ENCODE measurements around the gene TSNAX. TPM values are rescaled to one million over a fixed set of nuclear protein-coding genes. Genes with fewer than 3 reads are reported as not detected.
"Not testable (repeated sequence)": the region's sequence is repeated elsewhere in the genome, so short reads cannot be mapped to it uniquely, and the experiment has no call there.

The TSNAX gene
- total RNA-seq, 6 experiments from 2014 or later, result 52.1 to 64.4 (median 60.1) TPM

DNA sequence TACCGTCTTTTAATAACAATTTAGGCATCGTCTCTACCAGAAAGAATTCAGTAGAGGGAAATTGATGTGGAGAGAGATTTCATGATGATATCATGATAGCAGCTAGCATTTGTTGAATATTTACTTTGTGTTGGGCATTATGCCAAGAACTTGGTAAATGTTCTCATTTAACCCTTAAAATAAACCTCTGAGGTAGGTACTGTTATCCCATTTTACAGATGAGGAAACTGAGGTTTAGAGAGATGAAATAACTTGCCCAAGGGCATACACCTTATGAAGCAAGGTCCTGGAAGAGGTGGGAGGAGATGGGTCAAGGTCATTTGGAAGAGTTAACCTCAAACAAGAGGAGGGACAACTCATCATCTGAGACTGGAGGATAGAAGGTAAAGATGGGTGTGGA, 34.8 kb downstream of the TSNAX start:
- Mint-ChIP-seq H3K4me3 (no peak overlapping the region), H3K27me3 (ENCODE audit: insufficient read depth) (no peaks in the 10 kb centered on the region; the same call in 1 of the 2 replicates), H3K36me3 (ENCODE audit: low read depth) (peaks cover 28% of the 10 kb centered on the region), H3K4me1 (ENCODE audit: low read depth) (peaks cover 9% of the 10 kb centered on the region), H3K27ac (no peak overlapping the region), H3K9me3 (no peaks in the 10 kb centered on the region)
- no peak for DNase-seq
- TF ChIP-seq, protein P1, sequence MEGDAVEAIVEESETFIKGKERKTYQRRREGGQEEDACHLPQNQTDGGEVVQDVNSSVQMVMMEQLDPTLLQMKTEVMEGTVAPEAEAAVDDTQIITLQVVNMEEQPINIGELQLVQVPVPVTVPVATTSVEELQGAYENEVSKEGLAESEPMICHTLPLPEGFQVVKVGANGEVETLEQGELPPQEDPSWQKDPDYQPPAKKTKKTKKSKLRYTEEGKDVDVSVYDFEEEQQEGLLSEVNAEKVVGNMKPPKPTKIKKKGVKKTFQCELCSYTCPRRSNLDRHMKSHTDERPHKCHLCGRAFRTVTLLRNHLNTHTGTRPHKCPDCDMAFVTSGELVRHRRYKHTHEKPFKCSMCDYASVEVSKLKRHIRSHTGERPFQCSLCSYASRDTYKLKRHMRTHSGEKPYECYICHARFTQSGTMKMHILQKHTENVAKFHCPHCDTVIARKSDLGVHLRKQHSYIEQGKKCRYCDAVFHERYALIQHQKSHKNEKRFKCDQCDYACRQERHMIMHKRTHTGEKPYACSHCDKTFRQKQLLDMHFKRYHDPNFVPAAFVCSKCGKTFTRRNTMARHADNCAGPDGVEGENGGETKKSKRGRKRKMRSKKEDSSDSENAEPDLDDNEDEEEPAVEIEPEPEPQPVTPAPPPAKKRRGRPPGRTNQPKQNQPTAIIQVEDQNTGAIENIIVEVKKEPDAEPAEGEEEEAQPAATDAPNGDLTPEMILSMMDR (IDR thresholded peaks at IDR 0.05), result no peak

DNA sequence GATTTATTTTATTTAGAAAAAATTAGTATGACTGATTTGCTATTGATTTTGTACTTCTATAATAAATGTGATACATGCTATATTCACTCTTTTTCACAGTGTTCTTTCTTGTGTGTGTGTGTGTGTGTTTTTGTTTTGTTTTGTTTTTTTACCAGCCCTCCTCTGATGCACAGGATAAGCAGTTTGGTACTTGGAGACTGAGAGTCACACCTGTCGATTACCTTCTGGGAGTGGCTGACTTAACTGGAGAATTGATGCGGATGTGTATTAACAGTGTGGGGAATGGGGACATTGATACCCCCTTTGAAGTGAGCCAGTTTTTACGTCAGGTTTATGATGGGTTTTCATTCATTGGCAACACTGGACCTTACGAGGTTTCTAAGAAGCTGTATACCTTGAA, 35.9 kb downstream of the TSNAX start:
- H3K4me1 Mint-ChIP-seq (ENCODE audit: low read depth), result no peaks in the 10 kb centered on the region
- no peak for DNase-seq
- H3K9me3 Mint-ChIP-seq, result no peaks in the 10 kb centered on the region
- H3K27ac Mint-ChIP-seq, result no peak overlapping the region
- H3K36me3 Mint-ChIP-seq (ENCODE audit: low read depth), result peaks cover 28% of the 10 kb centered on the region
- H3K27me3 Mint-ChIP-seq (ENCODE audit: insufficient read depth), result no peaks in the 10 kb centered on the region
- H3K4me3 Mint-ChIP-seq, result no peak overlapping the region
- TF ChIP-seq, protein P1 (IDR thresholded peaks at IDR 0.05), result no peak

DNA sequence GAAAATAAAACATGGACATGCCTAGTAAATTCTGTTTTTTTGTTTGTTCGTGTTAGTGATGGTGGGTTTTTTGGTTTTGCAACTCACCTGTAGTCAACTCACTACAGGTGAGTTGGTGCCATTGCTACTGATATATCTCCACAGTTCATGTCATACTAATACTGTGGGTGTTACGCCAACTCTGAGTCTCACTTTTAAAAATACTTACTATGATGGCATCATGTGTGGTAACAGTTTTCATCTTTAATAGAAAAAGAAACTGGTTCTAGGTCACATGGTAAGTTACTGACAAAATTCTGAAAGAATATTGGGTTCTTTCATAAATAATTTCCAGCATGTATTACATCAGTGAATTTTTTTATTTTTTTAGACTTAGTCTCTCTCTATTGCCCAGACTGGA, 38.0 kb downstream of the TSNAX start:
- TF ChIP-seq, protein P1 (IDR thresholded peaks at IDR 0.05), result no peak
- DNase-seq, result no peak
- Mint-ChIP-seq H3K9me3 (no peaks in the 10 kb centered on the region), H3K27ac (no peak overlapping the region), H3K4me3 (no peak overlapping the region), H3K4me1 (ENCODE audit: low read depth) (no peaks in the 10 kb centered on the region), H3K36me3 (ENCODE audit: low read depth) (peaks cover 23% of the 10 kb centered on the region), H3K27me3 (ENCODE audit: insufficient read depth) (no peaks in the 10 kb centered on the region)

DNA sequence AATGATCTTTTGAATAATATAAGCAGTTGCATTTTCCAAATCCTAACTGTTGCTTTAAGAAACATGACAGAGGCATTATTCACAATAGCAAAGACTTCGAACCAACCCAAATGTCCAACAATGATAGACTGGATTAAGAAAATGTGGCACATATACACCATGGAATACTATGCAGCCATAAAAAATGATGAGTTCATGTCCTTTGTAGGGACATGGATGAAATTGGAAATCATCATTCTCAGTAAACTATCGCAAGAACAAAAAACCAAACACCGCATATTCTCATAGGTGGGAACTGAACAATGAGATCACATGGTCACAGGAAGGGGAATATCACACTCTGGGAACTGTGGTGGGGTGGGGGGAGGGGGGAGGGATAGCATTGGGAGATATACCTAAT, 41.8 kb downstream of the TSNAX start:
- H3K27ac Mint-ChIP-seq; H3K4me3 Mint-ChIP-seq; DNase-seq; H3K4me1 Mint-ChIP-seq (ENCODE audit: low read depth); H3K27me3 Mint-ChIP-seq (ENCODE audit: insufficient read depth); H3K9me3 Mint-ChIP-seq: not testable (repeated sequence)
- H3K36me3 Mint-ChIP-seq (ENCODE audit: low read depth), result peaks cover 12% of the 10 kb centered on the region

DNA sequence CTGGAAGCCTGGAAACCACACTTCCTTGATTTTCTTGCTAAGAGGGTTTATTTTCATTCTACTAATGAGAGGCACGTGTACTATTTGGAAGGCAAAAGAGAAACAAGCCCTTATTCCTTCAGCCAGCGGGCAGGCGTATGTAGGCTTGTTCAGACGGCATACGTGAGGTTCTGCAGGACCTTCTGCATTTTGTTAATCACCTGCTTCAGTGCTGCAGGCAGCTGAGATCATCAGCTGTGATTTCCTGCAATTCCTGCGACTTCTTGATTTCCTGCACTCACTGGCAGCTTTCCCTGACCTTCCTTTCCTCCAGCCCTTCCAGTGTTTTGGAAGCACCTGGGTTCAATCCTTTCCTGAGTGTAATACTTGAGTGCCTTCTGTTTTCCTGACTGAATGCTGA, 43.4 kb downstream of the TSNAX start:
- Mint-ChIP-seq H3K4me1 (ENCODE audit: low read depth) (no peaks in the 10 kb centered on the region), H3K27ac (no peak overlapping the region), H3K9me3 (no peaks in the 10 kb centered on the region), H3K36me3 (ENCODE audit: low read depth) (peaks cover 11% of the 10 kb centered on the region), H3K4me3 (no peak overlapping the region), H3K27me3 (ENCODE audit: insufficient read depth) (0 out of 2 replicates have a peak, but pooled peaks cover 1% of the 10 kb centered on the region)
- DNase-seq, result no peak
- TF ChIP-seq, protein P1 (IDR thresholded peaks at IDR 0.05), result no peak

DNA sequence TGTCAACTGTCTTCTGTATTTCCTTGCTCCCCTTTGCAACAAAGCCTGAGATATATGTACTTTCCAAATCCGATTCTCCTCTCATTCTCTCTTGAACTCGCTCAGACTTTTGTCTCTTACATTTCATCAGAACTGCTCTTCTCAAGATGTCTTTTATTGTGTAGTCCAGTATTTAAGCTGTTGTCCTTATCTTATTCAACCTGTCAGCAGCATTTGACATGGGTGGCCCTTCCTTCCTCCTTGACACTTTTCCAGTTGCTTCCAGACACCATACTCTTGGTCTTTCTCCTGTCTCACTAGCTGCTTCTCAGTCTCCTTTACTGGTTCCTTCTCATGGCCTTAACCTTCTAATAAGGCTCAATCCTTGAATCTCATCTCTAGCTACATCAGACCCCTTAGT, 47.0 kb downstream of the TSNAX start:
- Mint-ChIP-seq H3K4me1 (ENCODE audit: low read depth) (no peaks in the 10 kb centered on the region), H3K27me3 (ENCODE audit: insufficient read depth) (0 out of 2 replicates have a peak, but pooled peaks cover 1% of the 10 kb centered on the region), H3K27ac (no peak overlapping the region), H3K36me3 (ENCODE audit: low read depth) (no peaks in the 10 kb centered on the region), H3K4me3 (no peak overlapping the region), H3K9me3 (no peaks in the 10 kb centered on the region)
- DNase-seq, result no peak
- TF ChIP-seq, protein P1 (IDR thresholded peaks at IDR 0.05), result no peak
